ENCODE data around the gene SMCO1.
"Not testable (repeated sequence)": the region's sequence is repeated elsewhere in the genome, so short reads cannot be mapped to it uniquely, and the experiment has no call there.

SMCO1 gene

DNA sequence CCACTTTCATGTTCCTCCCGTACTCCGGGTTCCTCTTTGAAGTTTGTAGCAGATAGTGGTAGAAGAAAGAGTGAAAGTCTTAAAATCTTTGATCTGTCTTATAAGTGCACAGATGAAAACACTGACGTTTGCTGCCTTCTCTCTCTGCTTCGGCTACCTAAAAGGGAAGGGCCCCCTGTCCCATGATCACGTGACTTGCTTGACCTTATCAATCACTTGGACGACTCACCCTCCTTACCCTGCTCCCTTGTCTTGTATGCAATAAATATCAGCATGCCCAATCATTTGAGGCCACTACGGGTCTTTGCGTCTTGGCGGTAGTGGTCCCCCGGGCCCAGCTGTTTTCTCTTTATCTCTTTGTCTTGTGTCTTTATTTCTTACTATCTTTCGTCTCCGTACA, 6.1 kb upstream of the SMCO1 start:
- not testable (repeated sequence) for DNase-seq (ENCODE audit: low read depth)

DNA sequence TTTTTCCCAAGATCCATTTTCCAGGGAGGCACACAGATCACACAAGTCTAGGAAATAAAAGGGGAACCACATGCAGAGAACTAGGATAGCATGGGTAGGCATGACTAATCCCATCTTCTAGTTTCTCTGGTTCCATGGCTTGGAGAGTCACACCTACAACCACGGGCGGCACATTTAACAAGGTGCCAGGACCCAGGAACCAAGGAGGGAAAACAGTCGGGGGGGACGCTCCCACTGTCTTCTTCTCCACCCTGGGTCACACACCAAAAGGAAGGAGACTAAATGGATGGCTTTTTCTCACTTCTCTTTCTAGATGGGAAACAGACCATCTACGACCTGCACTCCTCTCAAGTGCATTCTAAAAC, 4.6 kb upstream of the SMCO1 start:
- no peak for DNase-seq (ENCODE audit: low read depth)

DNA sequence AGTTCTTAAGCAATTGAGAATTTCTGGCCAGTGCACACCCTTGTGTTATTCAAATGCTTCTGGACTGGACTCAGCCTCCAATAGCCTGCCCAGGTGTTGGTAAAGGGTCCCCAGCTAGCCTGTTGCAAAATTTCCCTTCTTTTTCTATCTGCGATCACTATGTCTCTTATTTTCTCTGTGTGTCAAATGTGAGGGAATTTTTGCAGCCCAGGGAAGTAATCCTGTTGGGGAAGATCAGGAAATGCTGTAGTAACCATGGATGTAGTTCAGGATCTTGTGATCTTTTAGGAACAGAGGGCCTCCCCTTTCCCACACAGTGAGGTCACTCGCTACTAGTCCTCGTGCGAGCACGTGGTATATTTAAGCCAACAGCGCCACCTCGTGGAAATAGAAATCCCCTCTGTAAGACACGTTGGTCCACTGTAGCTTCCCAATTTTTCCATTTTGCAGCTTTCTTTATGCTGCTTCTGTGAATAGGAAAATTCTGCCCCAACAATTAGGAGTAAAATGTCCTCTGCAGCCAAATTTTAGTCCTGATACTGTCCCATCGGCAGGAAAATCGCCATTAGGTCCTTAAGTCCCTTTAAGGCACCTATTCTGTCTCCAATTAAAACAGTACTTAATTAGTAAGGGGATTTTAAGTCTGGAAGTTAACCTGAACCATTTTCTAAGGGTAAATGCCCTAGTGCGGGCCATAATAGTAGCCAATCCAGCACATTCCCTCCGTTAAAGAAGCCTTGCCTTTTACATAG, 4.0 kb upstream of the SMCO1 start:
- DNase-seq (ENCODE audit: low read depth): no peak

DNA sequence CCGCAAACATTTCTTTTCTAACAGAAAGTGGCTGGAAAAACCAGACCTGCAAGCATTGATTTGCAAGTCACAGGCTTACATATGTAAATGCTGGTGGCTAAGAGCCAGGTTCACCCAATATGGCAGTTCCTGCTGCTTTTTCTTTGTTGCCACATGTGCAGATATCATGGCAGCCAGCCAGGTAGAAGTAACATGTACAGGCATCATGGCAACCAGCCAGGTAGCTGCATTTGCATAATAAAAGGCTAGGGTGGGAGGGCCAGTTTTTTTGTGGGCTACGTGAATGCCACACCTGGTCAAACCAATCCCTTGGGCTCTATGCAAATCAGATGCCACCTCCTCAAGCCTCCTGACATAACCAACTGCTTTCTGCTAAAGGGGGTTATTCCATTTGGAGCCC, 2.8 kb upstream of the SMCO1 start:
- no peak for DNase-seq (ENCODE audit: low read depth)

DNA sequence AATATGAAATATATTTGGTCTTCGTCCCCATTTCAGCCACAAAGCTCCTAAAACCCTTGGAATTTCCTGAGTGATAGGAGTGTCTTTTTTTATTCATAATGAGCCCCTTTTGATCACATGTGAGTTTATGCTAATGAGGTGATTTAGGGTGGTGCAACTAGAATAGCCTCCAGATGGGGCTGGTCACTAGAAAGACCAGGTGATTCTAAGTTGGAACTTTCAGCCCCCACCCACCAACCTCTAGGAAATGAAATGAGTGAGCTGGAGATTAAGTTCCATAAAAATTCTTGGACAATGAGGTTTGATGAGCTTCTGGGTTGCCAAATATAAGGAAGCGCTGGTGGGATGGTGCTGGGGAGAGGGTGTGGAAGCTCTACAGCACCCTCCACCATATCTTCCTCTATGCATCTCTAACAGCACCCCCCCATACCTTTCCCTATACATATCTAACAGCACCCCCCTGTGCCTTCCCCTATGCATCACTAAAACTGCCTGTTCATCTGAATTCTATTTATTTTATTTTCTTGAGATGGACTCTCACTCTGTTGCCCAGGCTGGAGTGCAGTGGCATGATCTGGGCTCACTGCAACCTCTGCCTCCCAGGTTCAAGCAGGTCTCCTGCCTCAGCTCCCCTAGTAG, 2.1 kb upstream of the SMCO1 start:
- DNase-seq (ENCODE audit: low read depth): no peak

DNA sequence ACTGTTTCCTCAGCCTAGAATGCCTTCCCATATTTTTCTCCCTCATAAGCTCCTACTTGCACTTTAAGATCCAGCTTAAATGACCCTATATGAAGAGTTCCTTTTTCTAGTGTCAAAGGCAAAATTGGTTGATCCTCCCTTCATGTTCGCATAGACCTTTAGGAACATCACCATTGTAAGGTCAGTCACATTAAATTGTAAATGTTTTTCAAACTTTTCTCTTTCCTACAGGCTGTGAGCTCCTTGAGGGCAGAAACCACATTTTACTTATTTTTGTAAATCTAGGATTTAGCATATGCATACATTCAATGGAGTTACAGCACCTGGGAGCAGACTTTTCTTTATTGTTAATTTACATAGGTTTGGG, 813 bp downstream of the SMCO1 start:
- no peak for DNase-seq (ENCODE audit: low read depth)

DNA sequence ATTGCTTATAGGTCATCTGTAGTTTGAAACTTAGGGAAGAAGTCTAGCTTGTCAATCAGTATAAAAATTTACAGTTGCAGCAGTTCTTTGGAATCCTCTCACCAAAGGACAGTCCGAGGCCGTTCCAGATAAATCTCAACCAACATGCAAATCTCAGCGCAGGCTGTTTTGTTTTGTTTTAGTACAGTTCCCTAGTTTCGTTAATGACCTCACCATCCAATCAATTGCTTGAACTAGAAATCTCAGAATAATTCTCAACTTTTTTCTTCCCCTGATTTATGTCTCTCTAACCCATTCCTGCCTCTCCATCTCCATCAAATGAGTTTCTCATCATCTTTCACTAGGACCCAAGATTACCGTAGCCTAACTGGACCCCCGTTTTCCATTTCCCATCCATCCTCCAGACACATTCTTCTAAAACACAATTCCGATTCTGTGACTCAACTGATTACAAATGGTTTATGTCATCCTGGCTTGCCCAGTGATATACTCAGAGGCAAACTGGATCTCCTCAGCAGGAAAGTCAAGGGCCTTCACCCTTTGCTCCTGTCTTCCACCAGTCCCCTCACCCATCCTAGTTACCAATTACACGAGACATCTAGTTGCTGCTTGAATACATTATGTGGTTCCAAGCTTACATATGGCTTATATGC, 1.3 kb downstream of the SMCO1 start:
- no peak for DNase-seq (ENCODE audit: low read depth)

DNA sequence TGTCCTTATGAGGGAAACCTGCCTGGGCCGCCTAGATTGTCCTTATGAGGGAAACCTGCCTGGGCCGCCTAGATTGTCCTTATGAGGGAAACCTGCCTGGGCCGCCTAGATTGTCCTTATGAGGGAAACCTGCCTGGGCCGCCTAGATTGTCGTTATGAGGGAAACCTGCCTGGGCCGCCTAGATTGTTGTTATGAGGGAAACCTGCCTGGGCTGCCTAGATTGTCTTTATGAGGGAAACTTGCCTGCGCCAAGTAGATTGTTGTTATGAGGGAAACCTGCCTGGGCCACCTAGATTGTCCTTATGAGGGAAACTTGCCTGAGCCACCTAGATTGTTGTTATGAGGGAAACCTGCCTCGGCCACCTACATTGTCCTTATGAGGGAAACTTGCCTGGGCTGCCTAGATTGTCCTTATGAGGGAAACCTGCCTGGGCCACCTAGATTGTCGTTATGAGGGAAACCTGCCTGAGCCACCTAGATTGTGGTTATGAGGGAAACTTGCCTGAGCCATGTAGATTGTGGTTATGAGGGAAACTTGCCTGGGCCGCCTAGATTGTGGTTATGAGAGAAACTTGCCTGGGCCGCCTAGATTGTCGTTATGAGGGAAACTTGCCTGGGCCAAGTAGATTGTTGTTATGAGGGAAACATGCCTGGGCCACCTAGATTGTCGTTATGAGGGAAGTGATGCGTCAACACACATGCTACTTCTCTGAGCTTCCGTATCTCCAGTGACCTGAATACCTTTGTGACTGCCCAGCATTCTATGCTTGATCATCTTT, 3.3 kb downstream of the SMCO1 start:
- DNase-seq (ENCODE audit: low read depth): not testable (repeated sequence)

DNA sequence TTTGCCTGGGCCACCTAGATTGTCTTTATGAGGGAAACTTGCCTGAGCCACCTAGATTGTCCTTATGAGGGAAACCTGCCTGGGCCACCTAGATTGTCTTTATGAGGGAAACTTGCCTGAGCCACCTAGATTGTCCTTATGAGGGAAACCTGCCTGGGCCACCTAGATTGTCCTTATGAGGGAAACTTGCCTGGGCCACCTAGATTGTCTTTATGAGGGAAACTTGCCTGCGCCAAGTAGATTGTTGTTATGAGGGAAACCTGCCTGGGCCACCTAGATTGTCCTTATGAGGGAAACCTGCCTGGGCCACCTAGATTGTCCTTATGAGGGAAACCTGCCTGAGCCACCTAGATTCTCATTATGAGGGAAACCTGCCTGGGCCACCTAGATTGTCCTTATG, 4.0 kb downstream of the SMCO1 start:
- not testable (repeated sequence) for DNase-seq (ENCODE audit: low read depth)

DNA sequence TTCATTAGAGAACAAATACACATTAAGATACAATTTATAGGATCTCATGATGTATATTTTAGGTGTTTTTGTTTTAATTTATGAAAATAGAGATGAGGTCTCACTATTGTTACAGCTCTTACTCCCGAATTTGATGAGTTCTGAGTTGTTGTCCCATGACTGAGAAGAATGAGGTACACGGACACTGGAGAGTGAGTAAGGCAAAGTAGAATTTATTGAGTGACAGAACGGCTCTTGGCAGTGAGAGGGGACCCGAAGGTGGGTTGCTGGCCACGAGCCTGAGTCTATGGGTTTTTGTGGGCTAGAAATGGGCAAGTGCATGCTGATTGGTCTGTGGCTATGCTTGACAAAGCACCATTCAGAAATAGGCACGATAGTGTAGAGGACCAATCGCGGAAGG, 8.5 kb downstream of the SMCO1 start:
- no peak for DNase-seq (ENCODE audit: low read depth)

DNA sequence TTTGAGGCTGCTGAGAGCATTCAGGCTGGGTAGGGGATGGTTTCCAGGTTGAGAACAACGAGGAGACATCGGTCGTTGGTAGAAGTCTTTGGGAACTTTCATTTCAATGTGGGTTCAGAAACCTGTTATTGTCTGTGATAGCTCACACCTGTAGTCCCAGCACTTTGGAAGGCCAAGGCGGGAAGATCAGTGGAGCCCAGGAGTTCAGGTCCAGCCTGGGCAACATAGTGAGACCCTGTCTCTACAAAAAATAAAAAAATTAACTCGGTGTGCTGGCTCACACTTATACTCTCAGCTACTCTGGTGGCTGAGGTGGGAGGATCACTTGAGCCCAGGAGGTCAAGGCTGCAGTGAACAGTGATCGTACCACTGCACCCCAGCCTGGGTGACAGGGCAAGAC, 10.6 kb downstream of the SMCO1 start:
- no peak for DNase-seq (ENCODE audit: low read depth)

DNA sequence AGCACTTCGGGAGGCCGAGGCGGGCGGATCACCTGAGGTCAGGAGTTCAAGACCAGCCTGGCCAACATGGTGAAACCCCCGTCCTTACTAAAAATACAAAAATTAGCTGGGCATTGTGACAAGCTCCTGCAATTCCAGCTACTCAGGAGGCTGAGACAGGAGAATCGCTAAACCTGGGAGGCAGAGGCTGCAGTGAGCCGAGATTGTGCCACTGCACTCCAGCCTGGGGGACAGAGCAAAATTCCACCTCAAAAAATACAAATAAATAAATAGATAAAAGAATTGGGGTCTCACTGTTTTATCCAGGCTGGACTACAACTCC, 11.1 kb downstream of the SMCO1 start:
- DNase-seq (ENCODE audit: low read depth): not testable (repeated sequence)

DNA sequence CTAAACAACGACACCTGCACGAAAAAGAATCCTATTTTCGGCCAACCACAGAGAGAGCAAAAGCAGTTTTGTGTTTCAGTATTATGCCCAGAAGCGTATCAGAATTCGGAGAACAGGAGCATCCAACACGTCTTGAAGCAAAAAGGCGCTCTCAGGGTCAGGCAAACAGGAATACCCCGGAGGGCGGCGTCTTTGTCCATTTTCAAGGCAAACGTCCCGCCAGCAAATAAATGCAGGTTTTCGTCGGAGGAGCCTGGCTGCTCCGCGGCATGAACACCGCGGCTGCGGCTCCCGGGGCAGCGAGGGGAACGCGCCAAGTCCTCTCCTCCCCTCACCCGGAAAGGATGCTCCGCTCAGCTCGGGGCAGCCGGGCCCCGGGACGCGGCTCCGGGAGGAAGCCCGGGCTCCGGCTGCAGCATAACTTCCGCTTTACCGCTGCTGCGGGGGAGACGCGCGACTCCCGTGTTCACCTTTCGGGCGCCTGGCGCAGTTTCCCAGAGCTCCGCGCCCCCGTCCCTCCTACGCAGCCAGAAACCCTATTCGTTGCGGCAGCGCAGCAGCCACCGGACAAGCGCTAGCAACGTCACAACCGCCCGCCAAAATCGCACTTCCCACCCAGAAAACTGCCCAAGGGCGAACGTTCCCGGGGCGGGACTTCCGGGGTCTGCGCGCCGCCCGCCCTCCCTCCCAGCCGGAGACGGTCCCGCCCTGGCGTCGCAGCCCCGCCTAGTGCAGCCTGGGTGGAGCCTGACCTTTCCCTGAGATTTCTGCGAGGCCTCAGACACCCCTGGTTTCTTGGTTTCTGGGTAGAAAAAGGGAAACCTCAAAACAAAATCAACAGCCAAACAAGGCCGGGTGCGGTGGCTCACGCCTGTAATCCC, 11.7 kb downstream of the SMCO1 start, which contains the start of gene RNF168:
TSS of gene RNF168 (minus strand) at position 573 of the 881 bp plus-strand sequence. CDS start 595 bp downstream, outside the sequence.
- peak; percentile 89 for DNase-seq (ENCODE audit: low read depth)

DNA sequence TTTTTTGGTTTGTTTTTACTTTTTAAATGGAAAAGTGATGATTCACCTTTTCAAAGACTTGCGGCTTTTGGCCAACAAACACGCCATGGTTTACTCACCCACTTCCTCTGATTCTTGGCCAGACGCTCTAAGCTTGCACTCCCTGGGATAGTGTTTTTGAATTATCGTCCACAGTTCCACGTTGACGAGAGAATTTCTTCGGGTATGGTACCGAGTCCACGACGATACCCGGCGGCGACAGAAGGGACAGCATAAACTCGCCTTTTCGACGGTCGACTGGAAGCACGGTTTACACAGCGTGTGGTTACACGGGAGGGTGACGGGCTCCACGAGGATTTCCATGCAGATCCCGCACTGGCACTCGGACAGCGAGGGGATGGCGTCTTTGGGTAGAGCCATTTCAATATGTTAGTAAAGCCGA, 12.4 kb downstream of the SMCO1 start:
- DNase-seq (ENCODE audit: low read depth): peak; percentile 22

DNA sequence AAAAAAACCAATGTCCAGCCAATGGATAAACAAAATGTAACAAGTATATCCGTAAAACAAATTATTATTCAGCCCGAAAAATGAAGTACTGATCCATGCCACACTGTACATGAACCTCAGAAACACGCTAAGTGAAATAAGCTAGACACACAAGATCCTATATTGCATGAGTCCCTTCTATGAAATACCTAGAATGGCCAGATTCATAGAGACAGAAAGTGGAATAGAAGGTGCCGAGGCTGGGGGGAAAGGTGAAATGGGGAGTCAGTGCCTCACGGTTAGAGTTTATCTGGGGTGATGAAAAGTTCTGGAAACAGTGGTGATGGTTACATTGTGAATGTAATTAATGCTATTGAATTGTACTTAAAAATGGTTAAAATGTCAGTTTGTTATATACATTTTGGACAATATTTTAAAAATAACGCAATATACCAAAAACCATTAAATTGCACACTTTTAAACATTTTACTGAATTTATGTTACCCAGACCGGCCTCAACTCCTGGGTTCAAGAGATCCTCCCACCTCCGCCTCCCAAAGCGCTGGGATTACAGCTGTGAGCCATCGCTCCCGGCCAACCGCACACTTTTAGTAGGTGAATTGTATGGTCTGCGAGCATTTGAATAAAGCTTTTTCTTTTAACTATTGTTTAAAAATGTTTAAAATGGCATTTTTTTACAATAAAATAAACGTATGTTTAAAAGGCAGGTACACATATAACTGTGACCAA, 13.7 kb downstream of the SMCO1 start:
- no peak for DNase-seq (ENCODE audit: low read depth)

DNA sequence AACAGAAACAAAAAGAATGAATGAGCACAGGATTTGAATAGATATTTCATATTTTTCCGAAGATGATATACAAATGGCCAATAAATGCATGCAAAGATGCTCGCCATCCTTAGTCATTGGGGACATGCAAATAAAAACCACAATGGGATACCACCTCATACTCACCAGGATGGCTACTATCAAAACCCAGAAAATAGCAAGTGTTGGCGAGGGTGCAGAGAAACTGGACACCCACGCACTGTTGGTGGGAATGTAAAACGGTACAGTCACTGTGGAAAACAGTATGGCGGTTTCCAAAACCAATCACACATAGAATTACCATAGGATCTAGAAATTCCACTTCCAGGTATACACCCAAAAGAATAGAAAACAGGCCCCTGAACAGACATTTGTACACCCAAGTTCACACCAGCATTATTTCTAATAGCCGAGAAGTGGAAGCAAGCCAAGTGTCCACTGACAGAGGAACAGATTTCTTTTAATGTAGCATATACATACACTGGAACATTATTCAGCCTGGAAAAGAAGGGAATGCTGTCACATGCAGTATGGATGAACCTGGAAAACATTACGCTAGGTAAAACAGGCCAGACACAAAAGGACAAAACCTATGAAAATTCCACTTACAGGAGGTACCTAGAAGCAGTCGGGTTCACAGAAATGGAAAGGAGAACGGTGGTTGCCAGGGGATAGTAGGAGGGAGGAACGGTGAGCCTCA, 15.2 kb downstream of the SMCO1 start:
- no peak for DNase-seq (ENCODE audit: low read depth)

DNA sequence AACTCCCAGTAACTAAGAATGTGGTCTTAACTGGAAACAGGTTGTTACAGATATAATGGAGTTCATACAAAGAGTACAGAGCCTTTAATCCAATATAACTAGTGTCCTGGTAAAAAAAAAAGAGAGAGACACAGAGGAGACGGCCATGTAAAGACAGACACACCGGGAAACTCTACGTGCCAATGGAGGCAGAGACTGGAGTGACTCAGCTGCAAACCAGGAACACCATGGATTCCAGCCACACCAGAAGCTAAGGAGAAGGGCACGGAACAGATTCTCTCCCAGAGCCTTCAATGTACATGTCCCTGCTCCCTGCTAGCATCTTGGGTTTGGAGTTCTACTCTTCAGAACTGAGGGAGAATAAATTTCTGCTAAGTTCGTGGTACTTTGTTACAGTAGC, 16.1 kb downstream of the SMCO1 start:
- DNase-seq (ENCODE audit: low read depth): no peak

DNA sequence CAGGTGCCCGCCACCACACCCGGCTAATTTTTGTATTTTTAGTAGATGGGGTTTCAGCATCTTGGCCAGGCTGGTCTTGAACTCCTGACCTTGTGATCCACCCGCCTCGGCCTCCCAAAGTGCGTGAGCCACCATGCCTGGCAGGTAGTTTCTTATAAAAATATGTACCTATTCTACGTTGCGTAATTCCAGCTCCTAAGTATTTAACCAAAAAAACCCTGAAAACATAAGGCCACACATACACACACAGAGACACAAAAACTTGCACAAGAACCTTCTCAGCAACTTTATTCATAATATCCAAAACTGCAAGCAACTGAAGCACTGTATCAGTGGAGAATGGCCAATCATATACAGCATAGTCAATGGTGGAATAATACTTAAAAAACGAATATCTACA, 16.8 kb downstream of the SMCO1 start:
- DNase-seq (ENCODE audit: low read depth): no peak

DNA sequence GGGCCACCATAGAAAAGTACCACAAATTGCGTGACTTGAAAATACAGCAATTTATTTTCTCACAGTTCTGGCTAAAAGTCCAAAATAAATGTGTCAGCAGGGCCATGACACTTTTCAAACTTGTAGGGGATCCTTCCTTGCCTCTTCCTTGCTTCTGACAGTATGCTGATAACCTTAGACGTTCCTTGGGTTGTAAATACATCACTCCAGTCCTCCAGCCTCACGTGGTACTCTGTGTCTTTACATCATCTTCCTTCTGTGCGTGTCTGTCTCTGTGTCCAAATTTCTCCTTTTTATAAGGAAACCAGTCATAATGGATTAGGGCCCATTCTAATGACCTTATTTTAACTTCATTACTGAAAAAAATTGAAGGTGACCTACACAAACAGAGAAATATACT, 19.0 kb downstream of the SMCO1 start:
- DNase-seq (ENCODE audit: low read depth): no peak

DNA sequence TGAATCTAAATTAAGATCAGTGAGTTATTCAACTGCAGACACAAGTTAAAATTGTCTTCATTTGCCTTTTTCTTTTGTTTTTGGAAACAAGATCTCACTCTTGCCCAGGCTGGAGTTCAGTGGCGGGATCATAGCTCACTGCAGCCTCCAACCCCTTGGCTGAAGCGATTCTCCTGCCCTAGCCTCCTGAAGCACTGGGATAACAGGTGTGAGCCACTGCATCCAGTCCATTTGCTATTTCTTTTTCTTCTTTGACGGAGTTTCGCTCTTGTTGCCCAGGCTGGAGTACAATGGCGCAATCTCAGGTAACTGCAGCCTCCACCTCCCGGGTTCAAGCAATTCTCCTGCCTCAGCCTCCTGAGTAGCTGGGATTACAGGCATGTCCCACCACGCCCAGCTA, 21.9 kb downstream of the SMCO1 start:
- no peak for DNase-seq (ENCODE audit: low read depth)
